Stimulated activated CD4-positive, alpha-beta T cell treated with anti-CD3 and anti-CD28 coated beads, Interleukin-12 subunit alpha, Interleukin-12 subunit beta, amount 100 ng/mL, for 24 hours (primary cell): ENCODE measurements around the gene TMEM117.
"Not testable (repeated sequence)": the region's sequence is repeated elsewhere in the genome, so short reads cannot be mapped to it uniquely, and the experiment has no call there.

Experiments used
- DNase-seq, 2 experiments: peaks; one replicate each; pipeline ENCODE4 v3.0.0-alpha.2; 2020; ENCODE audit warnings: low read depth in 2 of 2

Gene TMEM117

GRCh38 chr12:44296624-44297197 is 460.8 kb downstream of the TMEM117 start:
- DNase-seq = no peak

- DNase-seq = no peak
These were observed 463.6 kb downstream of the TMEM117 start for GRCh38 chr12:44299524-44299923.

GRCh38 chr12:44307506-44308168 is 471.8 kb downstream of the TMEM117 start:
- no peak for DNase-seq

GRCh38 chr12:44313188-44313587 is 477.3 kb downstream of the TMEM117 start:
- DNase-seq = no peak

GRCh38 chr12:44314007-44314500 is 478.2 kb downstream of the TMEM117 start:
- no peak for DNase-seq

GRCh38 chr12:44317651-44318126 is 481.8 kb downstream of the TMEM117 start:
- DNase-seq = no peak

GRCh38 chr12:44331269-44331668 is 495.4 kb downstream of the TMEM117 start:
- DNase-seq = no peak

- DNase-seq = no peak
These were observed 498.5 kb downstream of the TMEM117 start for GRCh38 chr12:44334347-44334746.

- no peak for DNase-seq
These were observed 499.1 kb downstream of the TMEM117 start for GRCh38 chr12:44335030-44335429.

GRCh38 chr12:44336577-44336976 is 500.7 kb downstream of the TMEM117 start:
- no peak for DNase-seq

GRCh38 chr12:44342371-44342770 is 506.5 kb downstream of the TMEM117 start:
- no peak for DNase-seq

GRCh38 chr12:44347145-44347544 is 511.3 kb downstream of the TMEM117 start:
- no peak for DNase-seq

- no peak for DNase-seq
These were observed 521.6 kb downstream of the TMEM117 start for GRCh38 chr12:44357494-44357893.

GRCh38 chr12:44358636-44359035 is 522.8 kb downstream of the TMEM117 start:
- DNase-seq = no peak

GRCh38 chr12:44362947-44363346 is 527.1 kb downstream of the TMEM117 start:
- DNase-seq = no peak

- no peak for DNase-seq
These were observed 531.3 kb downstream of the TMEM117 start for GRCh38 chr12:44367136-44367535.

GRCh38 chr12:44367916-44368315 is 532.0 kb downstream of the TMEM117 start:
- DNase-seq = no peak

GRCh38 chr12:44369998-44370397 is 534.1 kb downstream of the TMEM117 start:
- no peak for DNase-seq

GRCh38 chr12:44370982-44371381 is 535.1 kb downstream of the TMEM117 start:
- DNase-seq = no peak

GRCh38 chr12:44372259-44372658 is 536.4 kb downstream of the TMEM117 start:
- no peak for DNase-seq

- DNase-seq = no peak
These were observed 539.8 kb downstream of the TMEM117 start for GRCh38 chr12:44375694-44376093.

- DNase-seq = no peak
These were observed 541.7 kb downstream of the TMEM117 start for GRCh38 chr12:44377443-44378187.

- DNase-seq = not testable (repeated sequence)
These were observed 543.2 kb downstream of the TMEM117 start for GRCh38 chr12:44379113-44379512.
